ENCODE measurements around the gene YBEY.

The YBEY gene

GRCh38 chr21:46334351-46335140, 48.4 kb downstream of the YBEY start:
- Histone ChIP-seq H3K4me2 (ENCODE audit: low read depth, low read length, poor library complexity, severe bottlenecking) (no peak overlapping the region), H3F3A (ENCODE audit: insufficient read depth) (no peaks in the 10 kb centered on the region), H4K20me1 (ENCODE audit: low read depth, low read length) (0 out of 2 replicates have a peak, but pooled peaks cover 4% of the 10 kb centered on the region), H3K27me3 (ENCODE audit: low read length) (no peaks in the 10 kb centered on the region), H3K9ac (ENCODE audit: low read length) (no peak overlapping the region), H3K36me3 (ENCODE audit: low read length) (peaks cover 16% of the 10 kb centered on the region; the same call in 1 of the 2 replicates), H3K27ac (ENCODE audit: low read depth, low read length) (no peak overlapping the region), H3K9me2 (replicated peaks; ENCODE audit: insufficient read depth, low read length) (no peaks in the 10 kb centered on the region), H2AFZ (ENCODE audit: low read depth, low read length, severe bottlenecking) (no peak overlapping the region), H3K79me2 (ENCODE audit: insufficient read depth, low read length) (peaks cover 34% of the 10 kb centered on the region), H3K9me3 (ENCODE audit: insufficient read depth, low read length) (no peaks in the 10 kb centered on the region), H3K4me3 (ENCODE audit: insufficient read depth, low read length, poor library complexity, severe bottlenecking) (no peak overlapping the region)
- TF ChIP-seq CTCF (IDR thresholded peaks at IDR 0.05; ENCODE audit: insufficient read depth, low read length, poor library complexity, severe bottlenecking), result no peak
- TF ChIP-seq EZH2phosphoT487 (conservative IDR thresholded peaks at IDR 0.05; ENCODE audit: low read length), result no peak

GRCh38 chr21:46336603-46337002, 50.5 kb downstream of the YBEY start:
- Histone ChIP-seq H3F3A (ENCODE audit: insufficient read depth) (no peaks in the 10 kb centered on the region), H3K9me2 (replicated peaks; ENCODE audit: insufficient read depth, low read length) (no peaks in the 10 kb centered on the region), H3K4me3 (ENCODE audit: insufficient read depth, low read length, poor library complexity, severe bottlenecking) (no peak overlapping the region), H2AFZ (ENCODE audit: low read depth, low read length, severe bottlenecking) (no peak overlapping the region), H3K79me2 (ENCODE audit: insufficient read depth, low read length) (peaks cover 20% of the 10 kb centered on the region), H3K27me3 (ENCODE audit: low read length) (no peaks in the 10 kb centered on the region), H3K9ac (ENCODE audit: low read length) (no peak overlapping the region), H3K4me2 (ENCODE audit: low read depth, low read length, poor library complexity, severe bottlenecking) (no peak overlapping the region), H3K27ac (ENCODE audit: low read depth, low read length) (no peak overlapping the region), H3K9me3 (ENCODE audit: insufficient read depth, low read length) (no peaks in the 10 kb centered on the region), H3K36me3 (ENCODE audit: low read length) (peaks cover 7% of the 10 kb centered on the region; the same call in 1 of the 2 replicates), H4K20me1 (ENCODE audit: low read depth, low read length) (no peaks in the 10 kb centered on the region)
- TF ChIP-seq CTCF (IDR thresholded peaks at IDR 0.05; ENCODE audit: insufficient read depth, low read length, poor library complexity, severe bottlenecking), result no peak
- no peak for TF ChIP-seq EZH2phosphoT487 (conservative IDR thresholded peaks at IDR 0.05; ENCODE audit: low read length)

- Histone ChIP-seq H4K20me1 (ENCODE audit: low read depth, low read length) (no peaks in the 10 kb centered on the region), H3F3A (ENCODE audit: insufficient read depth) (peaks cover 4% of the 10 kb centered on the region; the same call in 1 of the 2 replicates), H3K36me3 (ENCODE audit: low read length) (peaks cover 2% of the 10 kb centered on the region; the same call in 1 of the 2 replicates), H3K9me3 (ENCODE audit: insufficient read depth, low read length) (no peaks in the 10 kb centered on the region), H3K27ac (ENCODE audit: low read depth, low read length) (no peak overlapping the region), H3K4me3 (ENCODE audit: insufficient read depth, low read length, poor library complexity, severe bottlenecking) (no peak overlapping the region), H3K9ac (ENCODE audit: low read length) (no peak overlapping the region), H2AFZ (ENCODE audit: low read depth, low read length, severe bottlenecking) (no peak overlapping the region), H3K9me2 (replicated peaks; ENCODE audit: insufficient read depth, low read length) (no peaks in the 10 kb centered on the region), H3K27me3 (ENCODE audit: low read length) (no peaks in the 10 kb centered on the region), H3K4me2 (ENCODE audit: low read depth, low read length, poor library complexity, severe bottlenecking) (no peak overlapping the region), H3K79me2 (ENCODE audit: insufficient read depth, low read length) (peaks cover 38% of the 10 kb centered on the region)
- no peak for TF ChIP-seq CTCF (IDR thresholded peaks at IDR 0.05; ENCODE audit: insufficient read depth, low read length, poor library complexity, severe bottlenecking)
- no peak for TF ChIP-seq EZH2phosphoT487 (conservative IDR thresholded peaks at IDR 0.05; ENCODE audit: low read length)
These were observed 54.9 kb downstream of the YBEY start for GRCh38 chr21:46340998-46341397.
